ENCODE measurements around the gene MFSD6. TPM values are rescaled to one million over a fixed set of nuclear protein-coding genes. Genes with fewer than 3 reads are reported as not detected.

Gene MFSD6
- polyA plus RNA-seq, 1 of the 3 experiments (the other 2 are of a cell fraction): 15.1 TPM

DNA sequence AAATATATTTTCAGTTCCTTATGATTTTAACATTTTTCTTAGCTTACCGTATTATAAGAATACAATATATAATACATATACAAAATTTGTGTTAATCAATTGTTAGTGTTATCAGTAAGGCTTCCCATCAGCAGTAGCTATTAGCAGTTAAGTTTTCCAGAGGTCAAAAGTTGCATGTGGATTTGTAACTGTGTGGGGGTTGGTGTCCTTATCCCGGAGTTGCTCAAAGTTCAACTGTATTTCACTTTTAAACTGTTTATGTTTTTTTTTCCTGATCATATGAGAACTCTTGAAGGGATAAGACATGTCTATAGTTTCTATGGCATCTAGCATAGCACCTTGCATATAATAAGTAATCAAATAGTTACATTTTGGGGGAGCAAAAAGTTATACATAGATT is 11.9 kb upstream of the MFSD6 start (continued):
- TF ChIP-seq, protein P1, sequence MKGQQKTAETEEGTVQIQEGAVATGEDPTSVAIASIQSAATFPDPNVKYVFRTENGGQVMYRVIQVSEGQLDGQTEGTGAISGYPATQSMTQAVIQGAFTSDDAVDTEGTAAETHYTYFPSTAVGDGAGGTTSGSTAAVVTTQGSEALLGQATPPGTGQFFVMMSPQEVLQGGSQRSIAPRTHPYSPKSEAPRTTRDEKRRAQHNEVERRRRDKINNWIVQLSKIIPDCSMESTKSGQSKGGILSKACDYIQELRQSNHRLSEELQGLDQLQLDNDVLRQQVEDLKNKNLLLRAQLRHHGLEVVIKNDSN (IDR thresholded peaks at IDR 0.05; ENCODE audit: borderline replicate concordance, low read depth): no peak
- TF ChIP-seq, protein P2, sequence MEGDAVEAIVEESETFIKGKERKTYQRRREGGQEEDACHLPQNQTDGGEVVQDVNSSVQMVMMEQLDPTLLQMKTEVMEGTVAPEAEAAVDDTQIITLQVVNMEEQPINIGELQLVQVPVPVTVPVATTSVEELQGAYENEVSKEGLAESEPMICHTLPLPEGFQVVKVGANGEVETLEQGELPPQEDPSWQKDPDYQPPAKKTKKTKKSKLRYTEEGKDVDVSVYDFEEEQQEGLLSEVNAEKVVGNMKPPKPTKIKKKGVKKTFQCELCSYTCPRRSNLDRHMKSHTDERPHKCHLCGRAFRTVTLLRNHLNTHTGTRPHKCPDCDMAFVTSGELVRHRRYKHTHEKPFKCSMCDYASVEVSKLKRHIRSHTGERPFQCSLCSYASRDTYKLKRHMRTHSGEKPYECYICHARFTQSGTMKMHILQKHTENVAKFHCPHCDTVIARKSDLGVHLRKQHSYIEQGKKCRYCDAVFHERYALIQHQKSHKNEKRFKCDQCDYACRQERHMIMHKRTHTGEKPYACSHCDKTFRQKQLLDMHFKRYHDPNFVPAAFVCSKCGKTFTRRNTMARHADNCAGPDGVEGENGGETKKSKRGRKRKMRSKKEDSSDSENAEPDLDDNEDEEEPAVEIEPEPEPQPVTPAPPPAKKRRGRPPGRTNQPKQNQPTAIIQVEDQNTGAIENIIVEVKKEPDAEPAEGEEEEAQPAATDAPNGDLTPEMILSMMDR (IDR thresholded peaks at IDR 0.05): no peak

DNA sequence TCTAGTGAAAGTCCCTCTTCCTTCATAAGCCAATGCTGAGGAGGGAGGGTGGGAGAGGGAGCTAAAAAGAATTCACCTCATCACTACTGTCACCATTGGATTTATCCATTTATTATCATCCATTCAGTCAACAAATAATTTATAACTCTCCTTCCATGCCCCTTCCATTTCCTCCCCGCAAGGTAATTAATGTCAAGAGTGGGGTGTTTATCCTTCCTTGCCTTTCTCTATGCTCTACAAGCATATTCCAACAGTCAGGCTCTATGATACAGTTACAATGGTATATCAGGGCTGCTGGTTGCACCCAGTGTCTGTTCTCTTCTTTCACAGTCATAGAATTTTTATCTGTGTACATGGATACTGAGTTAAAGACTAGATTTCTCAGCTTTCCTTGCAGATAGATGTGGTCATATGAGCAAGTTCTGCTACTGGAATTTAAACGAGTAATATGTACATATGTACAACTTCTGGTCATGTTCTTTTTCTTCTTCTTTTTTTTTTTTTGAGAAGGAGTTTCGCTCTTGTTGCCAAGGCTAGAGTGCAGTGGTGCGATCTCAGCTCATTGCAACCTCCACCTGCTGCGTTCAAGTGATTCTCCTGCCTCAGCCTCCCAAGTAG is 5.1 kb upstream of the MFSD6 start:
- no peak for DNase-seq
- POLR2A ChIA-PET: no interaction called here
- H3F3A ChIP-seq (replicated peaks; ENCODE audit: insufficient read depth): peaks cover 4% of the 10 kb centered on the region

More for the DNA sequence above, 5.1 kb upstream of the MFSD6 start:
- Histone ChIP-seq H3K27me3 (ENCODE audit: insufficient read depth) (no peaks in the 10 kb centered on the region), H3K4me2 (no peak overlapping the region), H3K36me3 (replicated peaks in 1 of 2; ENCODE audit: control insufficient read depth in 1 of 2, insufficient read depth in 2 of 2, low read length in 1 of 2) (no peaks in the 10 kb centered on the region), H3K4me3 (ENCODE audit: low read depth in 2 of 2, low read length in 1 of 2) (no peak overlapping the region), H2AFZ (ENCODE audit: low read depth) (no peak overlapping the region), H4K20me1 (ENCODE audit: insufficient read depth) (no peaks in the 10 kb centered on the region), H3K79me2 (ENCODE audit: insufficient read depth) (no peaks in the 10 kb centered on the region), H3K9me2 (no peaks in the 10 kb centered on the region), H3K9ac (no peak overlapping the region), H3K9me3 (no peaks in the 10 kb centered on the region), H3K4me1 (ENCODE audit: control insufficient read depth in 1 of 2, insufficient read depth in 2 of 2, low read depth in 1 of 2, low read length in 1 of 2) (peaks cover 0 to 4% of the 10 kb centered on the region in 2 experiments; a peak in 1 of 4 replicates), H3K27ac (ENCODE audit: low read depth in 2 of 2, low read length in 1 of 2) (no peak overlapping the region)
- CTCF ChIA-PET: interaction anchor here (1.2 to 1.4 kb wide), 2 partner anchors 17 to 19 kb away, joined by 3 read pairs; no protein-coding TSS in a partner anchor
- WGBS (ENCODE audit: low lambda C conversion rate): 50% methylated on average over 4 of the region's 5 CpGs
- TF ChIP-seq, protein P3, sequence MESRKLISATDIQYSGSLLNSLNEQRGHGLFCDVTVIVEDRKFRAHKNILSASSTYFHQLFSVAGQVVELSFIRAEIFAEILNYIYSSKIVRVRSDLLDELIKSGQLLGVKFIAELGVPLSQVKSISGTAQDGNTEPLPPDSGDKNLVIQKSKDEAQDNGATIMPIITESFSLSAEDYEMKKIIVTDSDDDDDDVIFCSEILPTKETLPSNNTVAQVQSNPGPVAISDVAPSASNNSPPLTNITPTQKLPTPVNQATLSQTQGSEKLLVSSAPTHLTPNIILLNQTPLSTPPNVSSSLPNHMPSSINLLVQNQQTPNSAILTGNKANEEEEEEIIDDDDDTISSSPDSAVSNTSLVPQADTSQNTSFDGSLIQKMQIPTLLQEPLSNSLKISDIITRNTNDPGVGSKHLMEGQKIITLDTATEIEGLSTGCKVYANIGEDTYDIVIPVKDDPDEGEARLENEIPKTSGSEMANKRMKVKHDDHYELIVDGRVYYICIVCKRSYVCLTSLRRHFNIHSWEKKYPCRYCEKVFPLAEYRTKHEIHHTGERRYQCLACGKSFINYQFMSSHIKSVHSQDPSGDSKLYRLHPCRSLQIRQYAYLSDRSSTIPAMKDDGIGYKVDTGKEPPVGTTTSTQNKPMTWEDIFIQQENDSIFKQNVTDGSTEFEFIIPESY (IDR thresholded peaks at IDR 0.05; ENCODE audit: borderline replicate concordance, low read depth): no peak
- TF ChIP-seq EZH2phosphoT487 (IDR thresholded peaks at IDR 0.05; ENCODE audit: borderline replicate concordance, low read depth) (no peak), RCOR1 (IDR thresholded peaks at IDR 0.05; ENCODE audit: low read length) (no peak), MEF2A (IDR thresholded peaks at IDR 0.05; ENCODE audit: borderline replicate concordance, low read depth) (no peak), POLR2AphosphoS5 (IDR thresholded peaks at IDR 0.05; ENCODE audit: low read depth, low read length) (no peak), EP300 (IDR thresholded peaks at IDR 0.05; ENCODE audit: borderline replicate concordance in 1 of 2, low read depth in 1 of 2, low read length in 1 of 2) (no peak), TEAD4 (IDR thresholded peaks at IDR 0.05; ENCODE audit: borderline replicate concordance, insufficient read depth) (no peak), RFX5 (IDR thresholded peaks at IDR 0.05; ENCODE audit: low read length) (no peak), RAD21 (IDR thresholded peaks at IDR 0.05; ENCODE audit: low read length) (no peak), NRF1 (IDR thresholded peaks at IDR 0.05; ENCODE audit: low read depth, low read length) (no peak), RXRA (IDR thresholded peaks at IDR 0.05; ENCODE audit: borderline replicate concordance, low read depth) (no peak), FOXJ3 (CRISPR knock-in tag; IDR thresholded peaks at IDR 0.05) (no peak), FOSL2 (IDR thresholded peaks at IDR 0.05; ENCODE audit: borderline replicate concordance, low read depth) (no peak)
- TF ChIP-seq, protein P4, sequence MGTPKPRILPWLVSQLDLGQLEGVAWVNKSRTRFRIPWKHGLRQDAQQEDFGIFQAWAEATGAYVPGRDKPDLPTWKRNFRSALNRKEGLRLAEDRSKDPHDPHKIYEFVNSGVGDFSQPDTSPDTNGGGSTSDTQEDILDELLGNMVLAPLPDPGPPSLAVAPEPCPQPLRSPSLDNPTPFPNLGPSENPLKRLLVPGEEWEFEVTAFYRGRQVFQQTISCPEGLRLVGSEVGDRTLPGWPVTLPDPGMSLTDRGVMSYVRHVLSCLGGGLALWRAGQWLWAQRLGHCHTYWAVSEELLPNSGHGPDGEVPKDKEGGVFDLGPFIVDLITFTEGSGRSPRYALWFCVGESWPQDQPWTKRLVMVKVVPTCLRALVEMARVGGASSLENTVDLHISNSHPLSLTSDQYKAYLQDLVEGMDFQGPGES (IDR thresholded peaks at IDR 0.05; ENCODE audit: low read depth, low read length): no peak
- TF ChIP-seq, protein P5, sequence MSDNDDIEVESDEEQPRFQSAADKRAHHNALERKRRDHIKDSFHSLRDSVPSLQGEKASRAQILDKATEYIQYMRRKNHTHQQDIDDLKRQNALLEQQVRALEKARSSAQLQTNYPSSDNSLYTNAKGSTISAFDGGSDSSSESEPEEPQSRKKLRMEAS (IDR thresholded peaks at IDR 0.05; ENCODE audit: low read depth): no peak
- TF ChIP-seq, protein P6, sequence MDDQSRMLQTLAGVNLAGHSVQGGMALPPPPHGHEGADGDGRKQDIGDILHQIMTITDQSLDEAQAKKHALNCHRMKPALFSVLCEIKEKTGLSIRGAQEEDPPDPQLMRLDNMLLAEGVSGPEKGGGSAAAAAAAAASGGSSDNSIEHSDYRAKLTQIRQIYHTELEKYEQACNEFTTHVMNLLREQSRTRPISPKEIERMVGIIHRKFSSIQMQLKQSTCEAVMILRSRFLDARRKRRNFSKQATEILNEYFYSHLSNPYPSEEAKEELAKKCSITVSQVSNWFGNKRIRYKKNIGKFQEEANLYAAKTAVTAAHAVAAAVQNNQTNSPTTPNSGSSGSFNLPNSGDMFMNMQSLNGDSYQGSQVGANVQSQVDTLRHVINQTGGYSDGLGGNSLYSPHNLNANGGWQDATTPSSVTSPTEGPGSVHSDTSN (IDR thresholded peaks at IDR 0.05): no peak
